SU-DHL-6 (cell line): ENCODE measurements around the gene HPGDS.

Experiments
- EZH2phosphoT487 ChIP-seq: fragments of 200-600 bp; sonication (generic), shearing (Covaris generic); conservative IDR thresholded peaks from 2 replicates; pipeline ENCODE4 v1.6.1; 2018; ENCODE audit warnings: mild to moderate bottlenecking, antibody characterized with exemption, low read length, moderate library complexity, mixed read lengths
- TF ChIP-seq, protein P1 (sequence below): fragments of 200-600 bp; sonication (generic); IDR thresholded peaks from one replicate; pipeline ENCODE4 v1.5.1; 2017; ENCODE audit warnings: antibody characterized with exemption, mild to moderate bottlenecking, low read length, moderate library complexity; ENCODE audit not compliant: insufficient read depth, poor library complexity, severe bottlenecking

DNA sequence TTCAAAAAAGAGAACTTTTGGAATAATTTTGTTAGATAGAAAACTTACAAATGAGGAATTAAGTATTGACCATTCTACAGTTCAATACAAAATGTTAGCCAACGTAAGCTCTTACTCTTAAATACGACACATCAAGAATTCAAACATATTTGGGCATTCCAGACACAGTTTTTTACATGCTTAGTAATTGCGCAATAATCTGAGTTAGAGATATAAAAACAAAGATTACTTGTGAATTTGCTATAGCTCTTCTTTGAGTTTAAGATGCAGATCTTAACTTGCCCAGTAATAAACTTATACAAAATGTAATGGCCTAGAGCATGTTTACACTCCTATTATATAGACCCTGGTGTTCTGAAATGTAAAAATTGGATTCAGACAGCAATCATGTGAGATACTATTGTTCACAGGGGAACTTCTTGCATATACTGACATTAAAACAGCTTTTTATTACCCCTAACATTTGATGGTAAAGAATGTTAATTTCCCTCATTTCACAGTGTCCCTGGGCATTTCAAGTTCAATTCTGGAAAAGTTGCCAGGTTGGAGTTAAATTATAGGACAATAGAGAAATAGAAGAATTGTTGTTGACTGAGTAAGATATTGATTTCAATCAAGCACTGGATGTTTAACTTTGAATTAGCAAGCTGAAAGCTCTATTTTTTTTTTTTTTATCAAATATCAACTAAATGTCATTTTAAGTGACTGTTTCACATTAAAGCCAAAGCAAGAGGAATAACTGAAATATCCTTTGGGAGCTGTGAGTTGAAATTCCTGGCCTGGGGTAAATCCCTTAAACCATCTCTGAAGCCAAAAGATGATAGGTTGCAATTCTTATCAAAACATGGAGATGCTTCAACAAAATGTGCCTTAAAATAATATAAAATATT is 910 bp downstream of the HPGDS start:
- TF ChIP-seq, protein P1, sequence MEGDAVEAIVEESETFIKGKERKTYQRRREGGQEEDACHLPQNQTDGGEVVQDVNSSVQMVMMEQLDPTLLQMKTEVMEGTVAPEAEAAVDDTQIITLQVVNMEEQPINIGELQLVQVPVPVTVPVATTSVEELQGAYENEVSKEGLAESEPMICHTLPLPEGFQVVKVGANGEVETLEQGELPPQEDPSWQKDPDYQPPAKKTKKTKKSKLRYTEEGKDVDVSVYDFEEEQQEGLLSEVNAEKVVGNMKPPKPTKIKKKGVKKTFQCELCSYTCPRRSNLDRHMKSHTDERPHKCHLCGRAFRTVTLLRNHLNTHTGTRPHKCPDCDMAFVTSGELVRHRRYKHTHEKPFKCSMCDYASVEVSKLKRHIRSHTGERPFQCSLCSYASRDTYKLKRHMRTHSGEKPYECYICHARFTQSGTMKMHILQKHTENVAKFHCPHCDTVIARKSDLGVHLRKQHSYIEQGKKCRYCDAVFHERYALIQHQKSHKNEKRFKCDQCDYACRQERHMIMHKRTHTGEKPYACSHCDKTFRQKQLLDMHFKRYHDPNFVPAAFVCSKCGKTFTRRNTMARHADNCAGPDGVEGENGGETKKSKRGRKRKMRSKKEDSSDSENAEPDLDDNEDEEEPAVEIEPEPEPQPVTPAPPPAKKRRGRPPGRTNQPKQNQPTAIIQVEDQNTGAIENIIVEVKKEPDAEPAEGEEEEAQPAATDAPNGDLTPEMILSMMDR = no peak
- TF ChIP-seq EZH2phosphoT487 = no peak
